ENCODE data around the gene TSEN54.

TSEN54 gene

GRCh38 chr17:75568412-75569255 lies 52.3 kb downstream of the TSEN54 start:
- DNase-seq, result no peak

- DNase-seq, result no peak
Observed at GRCh38 chr17:75570034-75570676, 53.8 kb downstream of the TSEN54 start.

- no peak for DNase-seq
Observed at GRCh38 chr17:75570772-75571171, 54.4 kb downstream of the TSEN54 start.

- no peak for DNase-seq
Observed at GRCh38 chr17:75571197-75571884, 55.0 kb downstream of the TSEN54 start.

- no peak for DNase-seq
Observed at GRCh38 chr17:75571885-75572215, 55.5 kb downstream of the TSEN54 start.

GRCh38 chr17:75572713-75573539 lies 56.6 kb downstream of the TSEN54 start:
- no peak for DNase-seq

- no peak for DNase-seq
Observed at GRCh38 chr17:75573540-75573957, 57.2 kb downstream of the TSEN54 start.

- no peak for DNase-seq
Observed at GRCh38 chr17:75573994-75574393, 57.7 kb downstream of the TSEN54 start.
